ENCODE results near the gene AEBP1.

AEBP1 gene

DNA sequence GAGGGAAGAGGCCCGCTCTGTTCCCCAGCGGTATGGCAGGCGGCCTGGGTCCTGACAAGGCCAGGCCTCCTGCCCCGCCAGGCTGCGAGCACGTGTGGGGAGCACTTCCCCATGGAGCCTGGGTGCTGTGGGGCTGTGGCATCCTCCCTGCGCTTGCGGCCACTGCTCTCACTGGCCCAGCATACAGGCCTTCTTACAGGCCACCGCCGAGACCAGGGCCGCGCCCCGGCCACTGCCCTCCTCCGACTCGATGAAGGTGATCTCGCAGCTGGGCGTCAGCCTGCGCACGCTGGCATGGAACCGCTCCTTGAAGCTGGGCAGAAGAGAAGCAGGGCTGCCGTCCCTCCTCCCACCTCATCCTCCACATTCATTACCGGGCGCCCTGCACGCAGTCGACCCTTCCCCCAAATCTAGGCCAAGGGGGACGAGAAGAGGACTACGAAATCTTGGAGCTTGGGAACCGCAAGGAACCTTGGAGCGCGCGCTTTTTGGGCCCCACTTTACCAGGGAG, 40.9 kb downstream of the AEBP1 start:
- DNase-seq: no peak

DNA sequence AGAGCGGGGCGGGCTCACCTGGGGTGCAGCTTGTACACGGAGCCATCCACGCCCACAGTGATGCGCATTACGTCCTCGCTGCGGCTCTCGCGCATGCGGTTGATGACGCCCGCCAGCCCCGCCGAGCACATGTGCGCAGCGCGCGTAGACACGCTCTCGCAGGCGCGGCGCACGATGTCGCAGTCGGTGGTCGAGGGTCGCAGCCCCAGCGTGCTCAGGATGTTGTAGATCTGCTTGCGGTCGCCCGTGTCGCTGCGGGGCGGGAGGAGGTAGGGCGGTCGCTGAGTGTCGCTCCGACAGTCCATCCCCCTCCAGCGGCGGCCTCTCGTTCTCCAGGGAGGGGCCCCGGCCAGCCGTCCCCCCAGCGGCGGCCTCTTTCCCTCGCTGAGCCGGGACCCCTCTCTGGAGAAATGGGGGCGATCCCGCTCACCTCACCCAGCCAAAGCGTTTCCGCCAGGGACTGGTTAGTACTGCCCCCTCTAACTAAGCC, 41.4 kb downstream of the AEBP1 start:
- peak; percentile 34 to 66 (median 64) for DNase-seq

DNA sequence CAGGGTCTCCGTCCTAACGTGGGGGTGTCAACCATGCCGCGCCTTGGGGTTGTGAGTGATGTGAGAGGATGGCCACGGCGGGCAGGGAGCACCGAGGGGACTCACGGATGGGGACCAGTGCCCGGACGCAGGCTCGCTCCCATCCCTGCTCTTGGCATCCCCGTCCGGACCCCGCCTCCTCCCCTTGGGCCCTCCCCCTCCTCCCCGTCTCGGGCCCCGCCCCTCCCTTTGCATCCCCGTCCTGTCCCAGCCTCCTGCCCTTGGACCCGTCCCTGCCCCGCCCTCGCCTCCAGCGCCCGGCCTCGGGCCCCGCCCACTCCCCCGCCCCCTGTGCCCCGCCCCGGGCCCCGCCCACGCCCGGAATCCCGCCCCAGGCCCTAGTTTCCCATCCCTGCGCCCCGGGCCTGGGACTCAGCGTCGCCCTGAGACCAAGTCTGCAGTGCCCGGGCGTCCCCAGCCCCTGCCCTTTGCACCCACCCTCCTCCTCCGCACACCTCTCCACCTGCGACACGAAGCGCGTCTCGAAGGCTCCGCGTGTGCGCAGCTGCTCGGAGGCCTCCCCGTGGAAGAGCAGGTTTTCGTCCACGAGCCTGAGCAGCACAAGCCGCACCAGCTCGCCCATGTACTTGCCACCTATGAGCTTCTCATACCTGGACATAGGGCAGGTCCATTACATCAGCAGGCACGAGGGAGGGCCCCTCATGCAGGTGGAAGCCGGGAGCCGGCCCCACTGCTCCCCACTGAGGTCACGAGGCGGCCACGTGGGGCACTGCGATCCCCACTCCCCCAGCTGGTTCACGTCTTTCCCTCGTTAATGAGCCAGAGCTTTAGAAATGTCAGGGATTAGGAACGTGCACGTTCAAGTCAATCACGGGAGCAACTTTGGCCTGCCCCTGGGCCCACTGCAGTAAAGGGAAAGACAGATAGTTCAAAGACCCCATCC, 42.1 kb downstream of the AEBP1 start:
- DNase-seq: peak; percentile 23 to 81 (median 65)

DNA sequence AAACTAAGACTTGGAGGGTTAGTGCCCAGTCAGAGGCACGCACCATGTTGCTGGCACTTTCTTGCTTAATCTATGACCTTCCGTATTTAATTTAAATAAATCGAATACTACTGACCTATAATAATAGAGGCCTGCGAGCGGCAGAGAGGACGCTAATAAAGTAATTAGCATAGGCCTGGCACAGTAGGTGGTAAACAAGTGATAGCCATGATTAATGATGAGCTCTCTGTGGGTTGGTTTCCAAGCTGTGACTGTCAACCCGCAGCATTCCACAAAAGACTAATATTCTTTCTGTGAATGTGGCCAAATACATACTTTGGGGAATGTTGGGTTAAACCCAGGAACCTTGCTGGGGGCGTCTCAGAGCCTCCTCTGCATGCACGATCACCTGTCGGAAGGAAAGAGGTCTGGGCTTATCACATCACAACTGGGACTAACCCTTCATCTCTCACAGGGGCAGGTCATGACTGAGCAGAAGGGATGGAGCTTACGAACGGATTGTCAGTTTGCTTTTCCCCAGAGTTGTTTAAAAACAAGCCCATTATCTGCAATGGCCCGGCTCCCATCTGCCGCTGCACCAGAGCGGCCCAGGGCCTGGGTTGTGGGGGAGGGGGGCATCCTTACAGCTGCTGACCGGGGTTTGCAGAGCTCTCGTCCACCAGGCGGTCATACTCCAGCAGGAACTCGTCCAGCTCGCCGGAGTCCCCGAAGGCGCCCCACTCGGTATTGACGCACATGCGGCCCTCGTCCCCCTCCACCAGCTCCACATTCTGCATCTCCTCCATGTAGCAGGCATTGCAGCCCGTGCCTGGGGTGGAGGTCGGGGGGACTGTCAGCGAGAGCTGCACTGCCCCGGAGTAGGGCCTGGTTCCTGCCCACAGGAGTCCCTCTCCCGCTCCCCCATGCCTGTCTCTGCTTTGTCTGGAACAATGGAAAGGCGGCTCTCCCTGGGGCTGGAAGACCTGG, 43.2 kb downstream of the AEBP1 start:
- no peak for DNase-seq

DNA sequence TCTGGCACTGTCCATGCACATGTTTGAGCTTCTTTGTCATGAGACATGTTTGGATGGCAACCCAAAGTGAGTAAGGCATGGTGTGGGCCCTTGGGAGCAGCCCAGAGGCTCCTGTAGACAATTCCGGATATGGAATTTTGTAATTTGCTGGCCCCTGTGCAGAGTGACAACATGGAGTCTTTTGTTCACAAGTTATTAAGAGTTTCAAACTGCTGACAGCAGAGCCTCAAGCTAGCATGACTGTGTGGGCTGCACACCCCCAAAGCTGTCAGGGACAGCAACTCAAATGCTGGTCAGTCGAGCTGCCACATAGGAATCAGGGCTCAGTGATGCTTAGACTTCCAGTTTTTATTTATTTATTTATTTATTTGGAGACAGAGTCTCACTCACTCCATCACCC, 44.0 kb downstream of the AEBP1 start:
- DNase-seq: no peak

DNA sequence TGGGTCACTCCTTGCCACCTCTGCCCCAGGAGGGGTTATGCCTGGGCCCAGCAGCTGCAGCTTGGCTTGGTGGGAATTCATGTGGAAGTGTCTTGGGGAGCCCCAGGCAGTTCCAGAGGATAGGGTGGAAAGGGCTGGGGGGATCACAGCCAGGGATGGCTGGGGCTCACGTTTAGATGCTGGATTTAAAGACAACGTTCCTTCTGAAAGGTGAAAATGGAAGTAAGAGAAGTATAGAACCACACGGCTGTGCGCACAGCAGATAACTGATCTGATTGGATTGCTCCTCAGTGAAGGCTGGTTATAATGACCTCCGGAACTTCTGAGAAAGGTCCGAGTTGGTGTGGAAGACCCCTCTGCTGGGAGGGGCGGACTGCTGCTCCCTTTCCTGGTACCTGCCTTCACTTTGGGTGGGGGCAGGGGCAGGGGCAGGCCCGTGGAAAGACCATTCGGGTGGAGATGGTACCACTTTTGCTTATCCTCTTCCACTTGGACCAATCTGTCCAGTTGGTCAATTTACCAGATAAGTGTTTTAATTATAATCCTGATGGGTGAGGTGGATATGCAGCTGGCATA, 44.9 kb downstream of the AEBP1 start:
- no peak for DNase-seq

DNA sequence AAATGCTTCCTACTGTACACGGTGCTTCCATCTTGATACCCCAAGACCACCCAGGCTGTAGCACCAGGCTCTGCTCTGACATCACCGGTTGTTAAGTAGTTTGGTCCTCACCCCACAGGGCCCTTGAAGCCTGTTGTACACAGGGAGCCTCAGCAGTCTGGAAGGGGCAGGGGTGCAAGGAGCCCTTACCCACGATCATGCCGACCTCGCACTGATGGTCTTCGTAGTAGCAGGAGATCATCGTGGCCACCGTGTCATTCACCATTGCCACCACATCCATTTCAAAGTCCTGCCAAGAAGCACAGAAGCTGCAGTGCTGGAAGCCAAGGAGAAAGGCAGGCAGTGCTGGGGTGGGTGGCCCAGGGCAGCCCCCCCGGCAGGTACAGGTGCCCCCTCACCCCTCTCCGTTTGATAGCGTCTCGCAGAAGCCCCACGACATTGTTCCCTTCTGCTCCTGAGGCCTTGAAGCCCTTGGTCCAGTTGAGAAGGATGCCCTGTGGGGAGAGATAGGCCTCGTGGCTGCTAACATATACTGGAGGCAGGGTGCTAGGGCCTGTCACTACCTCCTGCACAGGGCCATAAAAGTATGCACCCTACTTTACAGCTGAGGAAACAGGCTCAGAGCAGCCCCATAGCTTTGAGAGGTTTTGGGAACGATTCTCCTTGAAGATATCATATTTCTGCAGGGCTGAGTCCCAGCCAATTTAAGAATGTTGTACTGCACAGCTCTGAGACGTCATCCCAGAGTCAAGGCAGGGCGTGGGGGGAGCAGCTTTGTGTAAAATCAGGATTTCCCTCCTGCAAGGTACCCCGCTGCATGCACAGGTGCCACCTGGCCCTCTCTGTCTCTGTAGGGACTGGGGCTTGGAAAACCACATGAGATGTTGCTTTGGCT, 45.7 kb downstream of the AEBP1 start:
- no peak for DNase-seq

DNA sequence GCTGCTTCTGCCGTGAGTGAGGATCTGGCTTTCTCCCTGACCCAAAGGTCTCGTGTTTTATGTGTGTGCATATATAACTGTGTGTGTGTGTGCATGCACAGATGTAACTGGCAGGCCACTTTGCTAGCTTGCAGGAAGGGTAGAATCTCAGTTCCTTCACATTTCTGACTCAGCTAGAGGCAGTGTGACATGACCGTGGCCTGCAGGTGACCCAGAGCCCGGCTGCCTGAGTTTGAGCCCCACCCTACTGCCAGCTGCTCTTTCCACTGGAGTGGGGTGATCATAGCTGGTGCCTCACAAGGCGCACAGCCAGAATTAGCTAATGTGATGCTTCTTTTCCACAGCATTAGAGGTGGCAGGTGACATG, 46.3 kb downstream of the AEBP1 start:
- no peak for DNase-seq

DNA sequence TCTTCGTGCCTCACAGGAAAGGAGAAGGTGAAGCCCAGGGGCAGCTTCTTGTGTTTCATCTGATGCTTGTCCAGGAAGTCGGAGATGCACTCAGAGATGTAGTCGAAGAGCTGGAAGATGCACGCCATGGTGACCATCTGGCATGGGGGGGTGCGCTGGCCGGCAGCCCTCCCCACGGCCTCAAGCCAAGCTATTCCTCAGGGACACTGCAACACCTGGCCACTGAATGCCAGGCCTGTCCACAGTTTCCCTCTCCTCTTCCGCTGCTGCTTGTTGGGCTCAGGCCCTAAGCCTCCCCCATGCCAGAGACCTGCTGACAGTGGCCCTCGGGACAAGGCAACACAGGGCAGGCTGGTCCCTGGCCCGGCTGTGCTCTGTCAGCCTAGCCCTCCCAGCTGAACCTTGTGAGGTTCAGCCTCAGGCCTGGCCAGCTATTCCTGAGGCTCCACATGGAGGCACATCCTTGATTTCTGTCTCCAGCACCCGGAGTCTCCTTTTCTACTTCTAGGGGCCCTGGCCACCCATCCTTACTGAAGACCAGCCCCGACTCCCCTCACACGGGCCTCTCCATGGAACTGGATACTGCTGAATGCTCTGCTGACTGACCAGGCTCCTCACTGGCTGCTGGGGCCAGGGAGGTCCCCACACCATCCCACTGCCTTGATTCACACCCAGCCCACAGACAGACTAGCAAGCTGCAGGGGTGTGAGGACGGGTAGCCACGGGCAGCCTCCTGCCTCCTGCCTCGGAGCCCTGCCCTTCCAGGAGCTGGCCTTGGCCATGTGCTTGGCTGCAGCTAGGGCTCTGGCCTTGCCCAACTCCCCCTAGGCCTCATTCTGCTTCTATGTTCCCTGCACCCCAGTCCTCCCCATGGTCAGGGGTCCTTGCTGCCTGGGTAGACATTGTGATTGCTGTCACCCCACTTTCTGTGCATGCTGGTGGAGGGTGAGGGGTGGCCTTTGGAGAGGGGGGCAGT, 47.1 kb downstream of the AEBP1 start:
- DNase-seq: no peak

DNA sequence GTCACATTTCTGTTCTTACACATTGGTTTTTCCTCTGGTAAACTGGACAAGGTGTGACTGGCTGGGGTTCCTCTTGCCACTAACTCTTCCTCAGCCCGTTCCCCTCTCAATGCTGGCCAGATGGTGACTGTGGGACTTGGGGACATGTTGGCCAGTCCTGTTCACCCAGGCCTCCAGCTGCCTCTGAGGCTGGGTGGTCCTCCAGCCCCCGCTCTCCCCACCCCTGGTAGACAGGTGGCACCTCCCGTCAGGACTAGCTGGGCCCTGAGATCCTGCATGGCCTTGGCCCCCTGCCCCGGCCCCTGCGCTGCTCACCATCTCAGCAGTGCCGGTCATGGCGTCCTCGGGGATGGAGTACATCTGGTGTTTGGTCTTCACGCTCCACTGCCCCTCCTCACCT, 47.8 kb downstream of the AEBP1 start:
- DNase-seq: no peak

DNA sequence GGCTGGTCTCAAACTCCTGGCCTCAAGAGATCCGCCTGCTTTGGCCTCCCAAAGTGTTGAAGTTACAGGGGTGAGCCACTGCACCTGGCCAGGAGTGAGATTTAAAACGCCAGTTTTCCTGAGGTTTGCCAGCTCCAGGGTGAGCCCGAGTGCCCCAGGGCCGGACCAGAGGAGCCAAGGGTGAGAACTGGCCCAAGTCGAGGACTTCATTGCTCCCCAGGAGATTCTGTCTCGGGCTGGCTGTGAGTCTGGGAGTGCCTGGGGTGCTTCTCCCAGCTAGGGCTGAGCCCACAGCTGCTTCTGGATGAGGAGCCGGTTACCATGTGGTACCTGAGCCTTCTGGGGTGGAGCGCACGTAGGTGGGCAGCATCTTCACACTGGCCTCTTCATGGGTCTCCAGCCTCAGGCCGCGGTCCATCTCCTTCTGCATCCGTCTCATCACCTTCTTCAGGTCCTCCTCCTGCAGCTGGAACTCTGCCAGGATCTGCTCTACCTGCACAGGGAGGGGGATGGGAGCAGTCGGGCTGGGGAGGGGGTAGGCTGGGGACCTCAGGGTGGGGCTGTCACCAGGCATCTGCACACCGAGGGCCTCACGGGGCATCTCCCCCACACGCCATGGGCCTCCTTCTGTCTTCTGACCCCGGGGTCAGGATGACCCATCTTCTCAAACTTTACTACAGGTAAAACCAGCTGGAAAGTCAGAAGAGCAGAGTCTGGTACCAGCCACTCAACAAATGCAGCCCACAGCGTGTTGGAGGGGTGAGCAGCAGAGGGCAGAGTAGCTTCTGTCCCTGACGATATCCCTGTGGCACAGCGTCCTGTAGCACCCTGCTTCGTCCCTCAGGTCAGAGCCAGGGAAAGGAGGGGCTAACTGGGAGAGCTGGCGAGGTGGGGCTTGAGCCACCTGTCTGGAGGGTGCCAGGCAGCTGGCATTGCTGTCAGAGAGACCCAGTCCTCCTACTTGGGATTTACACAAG, 49.1 kb downstream of the AEBP1 start:
- no peak for DNase-seq

DNA sequence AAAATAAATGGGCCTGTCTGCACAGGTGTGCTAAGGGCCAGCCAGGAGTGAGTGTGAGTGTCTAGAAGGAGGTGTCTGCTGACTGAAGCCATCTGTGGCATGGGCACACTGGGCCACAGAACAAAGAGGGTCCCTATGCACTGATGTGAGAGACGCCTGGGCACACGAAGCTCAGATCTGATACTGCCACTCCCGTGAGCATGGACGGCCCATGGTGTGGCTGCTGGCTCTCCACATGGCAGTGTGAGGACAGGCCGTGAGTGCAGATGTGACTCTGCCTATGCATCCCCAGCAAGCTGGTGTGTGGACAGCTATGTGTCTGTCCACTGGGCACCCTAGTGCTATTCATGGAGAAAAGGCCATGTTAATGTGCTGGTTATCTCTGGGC, 49.8 kb downstream of the AEBP1 start:
- DNase-seq: no peak

DNA sequence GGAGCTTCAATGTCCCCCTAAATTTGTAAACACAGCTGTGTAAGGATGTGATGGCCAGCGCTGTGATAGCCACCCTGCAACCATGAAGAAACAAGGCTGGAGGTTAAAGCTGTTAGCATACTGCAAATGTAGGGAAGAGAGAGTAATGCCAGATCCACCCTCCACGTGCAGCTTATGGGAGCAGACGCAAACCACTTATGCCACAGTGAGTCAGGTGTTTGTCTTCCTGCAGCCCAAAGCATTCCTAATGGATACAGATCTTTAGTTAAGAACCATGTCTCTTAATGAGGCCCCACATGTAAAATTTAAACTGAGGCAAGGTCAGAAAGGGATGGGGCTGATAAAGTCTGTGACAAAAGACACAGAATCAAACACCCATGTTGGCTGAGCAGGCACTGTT, 50.6 kb downstream of the AEBP1 start:
- DNase-seq: no peak

DNA sequence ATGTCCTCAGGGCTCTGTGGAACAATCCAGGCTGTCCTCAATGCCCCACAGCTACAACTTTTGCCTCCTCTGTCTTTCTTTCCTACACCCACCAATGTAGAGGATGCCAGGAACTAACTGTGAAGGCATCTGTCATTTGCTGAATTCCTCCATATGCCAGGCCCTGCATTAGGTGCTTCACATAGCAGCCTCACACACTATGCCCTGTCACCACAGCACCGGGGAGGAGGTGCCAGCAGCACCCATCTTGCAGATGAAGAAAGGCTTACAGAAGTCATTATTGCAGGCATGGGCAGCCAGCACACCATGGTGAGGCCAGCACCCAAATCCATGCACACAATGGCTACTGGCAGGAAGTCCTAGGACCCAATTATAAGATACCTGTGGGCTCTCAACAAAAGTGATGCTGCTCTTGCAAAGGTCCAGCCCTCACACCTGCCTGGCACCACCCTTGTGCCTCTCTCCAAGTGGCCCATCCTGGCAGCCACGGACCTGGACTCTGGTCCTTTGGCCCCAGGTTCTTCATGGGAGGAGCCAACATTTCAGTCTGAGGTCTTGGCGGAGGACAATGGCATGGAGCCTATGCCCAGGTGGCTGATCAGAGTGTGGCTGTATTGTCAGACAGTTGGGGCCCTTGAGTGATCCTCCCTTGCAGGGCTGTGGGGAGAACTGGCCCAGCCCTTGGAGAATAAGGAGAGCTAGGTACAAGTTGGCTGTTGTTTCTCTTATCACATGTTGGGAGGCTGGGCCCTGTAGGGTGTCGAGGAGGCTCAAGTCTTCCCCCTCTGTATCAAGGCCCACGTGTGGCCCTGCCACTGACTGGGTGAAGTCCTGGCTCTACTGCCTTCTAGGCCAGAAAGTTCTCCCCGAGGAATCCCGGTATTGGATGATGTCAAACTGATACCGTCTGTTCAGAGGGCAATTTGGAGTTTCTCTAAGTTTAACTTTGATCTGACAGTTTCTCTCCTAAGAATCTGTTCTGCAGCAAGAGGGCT, 51.3 kb downstream of the AEBP1 start:
- no peak for DNase-seq

DNA sequence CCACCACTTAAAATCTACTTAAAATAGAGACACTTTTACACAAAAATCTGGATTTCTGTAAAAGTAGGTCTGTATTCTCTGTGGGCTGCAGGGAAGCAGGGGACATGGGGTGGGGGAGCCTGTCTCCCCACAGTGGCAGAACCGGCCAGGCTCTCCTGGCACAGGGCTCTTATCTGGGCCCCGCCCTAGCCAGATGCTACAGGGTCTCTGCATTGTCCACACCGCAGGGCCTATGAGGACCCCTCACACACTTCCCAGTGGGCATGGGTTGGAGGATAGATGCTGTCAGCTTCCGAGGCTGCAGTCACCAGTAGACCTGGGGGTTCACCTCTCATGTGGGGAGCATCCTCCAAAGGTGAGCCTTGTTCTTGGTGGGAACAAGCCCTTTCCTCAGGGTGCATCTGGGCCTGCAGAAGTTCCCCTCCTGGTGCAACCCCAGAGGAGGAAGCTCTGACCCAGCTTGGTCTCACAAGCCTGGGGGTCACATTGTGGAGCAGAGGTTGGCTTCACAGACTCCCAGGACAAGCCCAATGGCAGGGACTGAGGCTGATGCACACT, 52.4 kb downstream of the AEBP1 start:
- DNase-seq: no peak

DNA sequence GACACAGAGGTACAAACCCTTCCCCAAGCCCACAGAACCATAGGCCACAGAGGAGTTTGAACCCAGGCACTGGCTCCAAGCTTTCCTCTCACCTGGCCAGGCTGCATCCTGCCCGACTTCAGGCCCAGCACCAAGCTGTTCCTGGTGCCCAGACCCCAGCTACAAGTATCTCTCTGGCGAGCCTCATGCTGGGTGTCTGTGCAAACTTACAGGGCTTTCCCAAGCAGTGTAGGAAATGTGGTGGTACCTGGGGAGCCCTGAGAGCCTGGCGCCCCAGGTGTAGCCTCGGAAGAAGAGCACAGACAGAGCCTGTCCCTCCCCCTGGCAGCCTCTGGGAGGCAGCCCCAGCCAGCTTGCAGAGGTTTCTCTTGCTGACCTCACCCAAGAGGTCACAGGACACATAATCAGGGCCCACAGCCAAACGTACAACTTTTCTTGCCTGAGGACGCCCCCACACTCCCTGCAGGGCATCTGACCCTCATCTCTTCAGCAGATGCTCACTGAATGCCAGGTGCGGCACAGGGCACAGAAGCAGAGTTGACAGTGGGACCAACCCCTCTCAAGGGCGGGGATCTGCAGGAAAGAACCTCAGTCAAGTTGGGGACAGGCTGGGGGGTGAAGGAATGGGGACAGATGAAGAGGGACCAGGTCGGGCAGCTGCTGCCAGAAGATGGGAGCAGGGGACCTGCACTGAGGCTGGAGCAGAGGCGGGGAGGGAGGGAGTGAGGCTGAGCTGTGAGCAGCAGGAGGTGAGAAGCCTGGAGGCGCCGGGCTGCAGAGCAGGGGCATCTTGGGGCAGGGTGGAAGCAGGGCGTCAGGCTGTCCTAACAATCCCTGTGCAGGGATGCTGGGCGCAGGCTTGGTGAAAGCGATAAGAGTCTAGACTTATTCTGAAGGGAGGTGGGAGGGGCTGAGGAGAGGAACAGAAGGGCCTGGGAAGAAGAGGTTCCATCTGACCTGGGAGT, 53.3 kb downstream of the AEBP1 start:
- DNase-seq: no peak

Measured in stimulated activated naive CD4-positive, alpha-beta T cell (primary cell).